NCI-H187 treated with DMSO at 0.1 percent for 48 hours (cell line): ENCODE data around the gene NRK.
"Not testable (repeated sequence)": the region's sequence is repeated elsewhere in the genome, so short reads cannot be mapped to it uniquely, and the experiment has no call there.

ENCODE experiments used
- DNase-seq: peaks from one replicate; lab custom pipeline; 2025; lab: John Stamatoyannopoulos, UW

The NRK gene

DNA sequence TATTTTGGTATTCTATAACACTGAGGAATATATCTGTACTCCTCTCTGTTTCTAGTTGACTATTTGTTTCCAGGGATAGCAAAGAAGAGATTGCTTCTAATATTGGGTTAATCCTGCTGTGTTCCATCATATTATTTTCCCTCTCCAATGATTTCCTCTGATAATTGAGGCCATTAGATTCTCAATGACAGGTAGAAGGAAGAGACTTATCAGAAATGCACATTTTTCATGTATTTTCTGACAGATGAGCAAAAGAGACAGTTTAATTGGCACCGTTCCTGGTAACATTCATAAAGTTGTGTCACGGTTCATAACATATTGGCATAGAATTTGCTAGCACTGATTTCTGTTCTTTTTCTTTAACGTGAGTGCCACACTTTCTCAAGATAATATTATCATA is 58.2 kb downstream of the NRK start:
- DNase-seq = no peak

GRCh38 chrX:105882581-105883275 is 60.4 kb downstream of the NRK start:
- DNase-seq = no peak

- no peak for DNase-seq
These were observed 72.4 kb downstream of the NRK start for GRCh38 chrX:105894721-105895120.

- no peak for DNase-seq
These were observed 87.2 kb downstream of the NRK start for GRCh38 chrX:105909576-105909975.

DNA sequence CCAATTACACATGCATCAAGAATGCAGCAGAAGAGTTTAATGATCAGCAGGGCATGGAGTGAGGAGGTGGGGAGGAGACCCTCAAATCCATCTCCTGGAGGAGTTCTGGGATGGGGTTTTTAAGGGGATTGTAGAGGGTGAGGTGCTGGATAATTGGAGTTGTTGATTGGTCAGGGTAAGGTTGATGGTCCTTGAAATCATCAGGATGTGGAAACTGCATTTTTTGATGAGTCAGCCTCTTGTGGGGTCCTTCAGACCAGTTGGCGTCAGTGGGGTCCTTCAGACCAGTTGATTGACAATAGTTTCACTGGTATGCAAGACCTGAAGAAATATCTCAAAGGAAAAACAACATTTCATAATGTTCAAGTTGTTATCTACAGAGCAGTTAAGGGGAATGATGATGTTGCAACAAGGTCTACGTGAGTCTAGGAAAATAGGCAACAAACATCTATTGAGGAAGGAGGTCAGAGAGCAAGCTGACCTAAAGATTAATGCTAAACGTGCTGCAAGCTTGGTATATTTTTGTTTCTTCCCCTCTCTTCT is 88.3 kb downstream of the NRK start:
- DNase-seq = no peak

DNA sequence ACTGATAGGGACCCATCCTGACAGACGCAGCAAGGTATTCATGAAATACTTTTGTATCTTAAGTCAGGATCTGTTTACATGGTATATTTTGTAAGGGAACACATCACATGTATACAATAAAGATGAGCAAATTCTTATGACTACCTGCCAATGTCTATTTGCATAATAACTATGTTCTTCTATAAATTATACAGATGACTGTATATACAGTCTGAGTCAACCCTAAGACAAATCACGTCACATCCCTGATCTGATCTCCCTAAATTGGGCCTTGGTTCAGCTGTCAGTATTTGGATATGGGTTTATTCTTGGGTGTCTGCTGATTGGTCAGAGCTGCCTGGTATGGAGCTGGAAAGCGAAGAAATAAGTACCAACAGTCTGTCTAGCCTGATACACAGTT is 122.9 kb downstream of the NRK start:
- DNase-seq = no peak

DNA sequence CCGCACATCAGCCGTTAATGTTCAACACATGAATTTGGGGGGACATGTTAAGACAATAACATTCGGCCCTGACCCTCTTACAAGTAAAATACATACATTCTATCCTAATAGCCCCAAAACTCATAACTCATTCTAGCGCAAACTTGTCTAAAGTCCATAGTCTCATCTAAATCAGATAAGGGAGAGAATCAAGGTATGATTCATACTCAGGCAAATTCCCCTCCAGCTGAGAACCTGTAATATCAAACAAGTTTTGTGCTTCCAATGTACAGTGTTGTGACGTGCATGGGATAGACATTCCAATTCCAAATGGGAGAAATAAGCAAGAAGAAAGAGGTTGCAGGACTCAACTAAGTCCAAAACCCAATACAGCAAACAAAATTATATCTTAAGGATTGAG is 147.1 kb downstream of the NRK start:
- DNase-seq = no peak

DNA sequence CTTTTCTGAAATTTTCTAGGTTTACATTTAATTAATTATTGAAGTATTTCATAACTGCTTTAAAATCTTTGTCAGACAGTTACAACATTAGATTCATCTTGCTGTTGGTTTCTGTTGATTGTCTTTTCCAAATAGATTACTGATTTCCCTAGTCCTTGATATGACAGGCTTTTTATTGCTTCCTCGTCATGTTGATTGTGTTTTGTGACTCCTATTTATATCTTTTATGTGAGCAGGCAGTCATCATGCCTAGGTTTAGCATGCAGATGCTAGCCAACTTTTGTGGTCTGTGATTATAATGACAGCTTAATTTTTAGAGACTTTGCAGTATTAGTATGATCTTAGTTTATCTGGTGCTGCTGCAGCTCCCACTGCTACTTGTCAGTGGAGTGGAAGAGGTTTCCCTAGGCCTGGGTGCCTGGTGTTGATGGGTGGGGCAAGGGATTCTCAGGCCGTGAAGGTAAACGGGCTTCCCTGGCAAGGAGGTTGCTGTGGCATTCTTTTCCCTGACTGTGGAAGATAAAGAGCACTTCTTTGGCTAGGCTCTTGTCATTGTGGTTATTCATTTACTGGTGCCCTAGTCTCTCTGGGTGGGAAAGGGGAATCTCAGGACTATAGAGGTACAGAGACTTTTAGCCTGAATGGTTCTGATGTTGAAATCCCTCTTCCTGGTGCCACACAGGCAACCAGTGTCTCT is 150.5 kb downstream of the NRK start:
- no peak for DNase-seq

DNA sequence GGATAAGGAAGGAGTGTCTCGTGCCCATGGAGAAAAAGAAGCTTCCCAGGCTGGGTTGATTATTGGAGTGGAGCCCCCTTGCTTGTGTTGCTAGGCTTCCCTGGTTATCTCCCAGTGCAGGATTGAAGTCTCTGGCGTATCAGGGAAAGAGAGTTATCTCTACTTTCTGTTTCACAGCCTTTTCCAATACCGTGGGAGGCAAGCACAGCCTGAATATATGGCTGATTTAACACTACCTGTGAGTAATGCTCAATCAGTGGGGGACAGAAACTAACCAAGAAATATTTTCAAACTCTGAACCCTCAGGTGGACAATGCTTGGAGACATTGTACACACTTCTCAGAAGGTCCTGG is 151.0 kb downstream of the NRK start:
- DNase-seq = no peak

- no peak for DNase-seq
These were observed 153.0 kb downstream of the NRK start for GRCh38 chrX:105975382-105975781.

GRCh38 chrX:105981772-105982485 is 159.6 kb downstream of the NRK start:
- no peak for DNase-seq

DNA sequence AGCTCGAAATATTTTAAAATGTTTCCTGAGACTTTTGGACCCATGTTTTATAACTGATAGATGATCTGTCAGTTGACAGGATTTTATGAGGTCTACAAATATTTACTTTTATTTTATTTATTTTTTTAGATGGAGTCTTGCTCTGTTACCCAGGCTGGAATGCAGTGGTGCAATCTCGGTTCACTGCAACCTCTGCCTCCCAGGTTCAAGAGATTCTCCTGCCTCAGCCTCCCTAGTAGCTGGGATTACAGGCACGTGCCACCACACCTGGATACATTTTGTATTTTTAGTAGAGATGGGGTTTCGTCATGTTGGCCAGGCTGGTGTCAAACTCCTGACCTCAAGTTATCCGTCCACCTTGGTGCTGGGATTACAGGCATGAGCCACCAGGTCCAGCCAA is 166.1 kb downstream of the NRK start:
- not testable (repeated sequence) for DNase-seq

DNA sequence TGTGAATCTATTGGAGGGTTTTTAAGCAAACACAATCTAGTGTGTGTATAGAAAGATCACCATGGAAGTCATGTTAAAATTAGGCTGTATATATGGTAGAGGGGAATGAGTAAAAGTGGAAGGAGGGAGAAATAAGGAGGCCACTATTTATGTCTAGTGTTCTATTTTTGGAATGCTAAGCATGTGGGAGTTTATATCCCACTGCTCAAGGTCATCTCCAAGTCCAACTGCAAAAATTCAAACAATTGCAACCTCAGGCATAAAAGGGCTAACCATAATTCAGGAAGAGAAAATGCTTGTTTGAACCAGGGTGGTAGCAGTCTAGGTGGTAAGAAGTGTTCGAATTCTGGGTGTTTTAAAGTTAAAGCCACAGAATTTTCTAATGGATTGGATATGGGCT is 177.0 kb downstream of the NRK start:
- no peak for DNase-seq

- DNase-seq = no peak
These were observed 177.9 kb downstream of the NRK start for GRCh38 chrX:106000203-106000602.

DNA sequence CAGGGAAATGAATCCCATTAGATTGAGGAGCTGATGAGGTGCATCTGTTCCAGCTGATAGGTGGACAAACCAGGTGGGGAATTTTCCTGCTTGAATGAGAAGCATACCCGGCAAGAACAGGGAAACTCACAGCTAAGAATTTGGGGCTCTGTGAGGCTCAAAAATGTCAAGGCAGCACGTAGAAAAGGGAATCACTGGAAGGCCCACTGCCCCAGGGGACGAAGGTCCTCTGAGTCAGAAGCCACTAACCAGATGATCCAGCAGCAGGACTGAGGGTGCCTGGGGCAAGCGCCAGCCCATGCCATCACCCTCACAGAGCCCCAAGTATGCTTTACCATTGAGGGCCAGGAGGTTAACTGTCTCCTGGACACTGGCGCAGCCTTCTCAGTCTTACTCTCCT is 178.3 kb downstream of the NRK start:
- not testable (repeated sequence) for DNase-seq

DNA sequence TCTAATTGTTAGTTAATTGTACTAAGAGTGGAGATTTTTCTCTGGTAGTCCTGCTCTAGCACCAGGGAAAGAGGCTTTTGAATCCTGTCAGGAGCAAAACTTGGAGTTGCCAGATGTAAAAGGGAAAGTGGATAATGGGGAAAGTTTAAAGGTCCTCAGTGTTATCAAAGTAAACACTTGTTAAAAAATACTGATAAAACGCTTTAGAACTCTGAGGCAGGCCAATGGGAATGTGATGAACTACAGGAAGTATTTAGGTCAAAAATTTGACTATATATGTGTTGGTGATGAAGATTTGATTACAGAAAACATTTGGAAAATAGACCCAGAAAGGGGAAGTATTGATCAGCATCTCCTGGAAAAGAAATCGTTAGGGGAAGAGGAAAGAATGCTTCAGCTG is 183.3 kb downstream of the NRK start:
- no peak for DNase-seq

DNA sequence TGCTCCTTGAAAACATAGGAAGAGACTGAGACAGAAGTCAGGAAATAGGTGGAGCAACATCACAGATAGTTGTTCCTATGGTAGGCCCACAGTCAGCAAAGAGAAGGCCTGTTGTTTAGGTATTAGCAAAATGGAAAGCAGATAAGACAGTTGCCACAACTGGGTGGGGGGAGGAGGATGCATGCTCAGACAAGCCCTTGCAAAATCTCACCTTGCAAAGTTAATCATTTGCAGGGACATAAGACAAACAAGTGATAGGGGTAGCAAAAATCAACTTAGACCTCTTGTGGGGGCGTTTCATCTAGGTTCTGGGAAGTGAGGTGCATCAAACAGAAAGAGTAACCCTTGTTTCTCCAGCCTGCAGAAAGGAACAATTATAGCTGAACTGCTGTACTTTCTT is 185.5 kb downstream of the NRK start:
- no peak for DNase-seq
